22Rv1 (cell line): ENCODE data around the gene MSI2.

Experiments used
- ZFX ChIP-seq: fragments of 450-650 bp; IDR thresholded peaks from 2 replicates; pipeline ENCODE4 v1.6.1; 2017; ENCODE audit warnings: antibody characterized with exemption, borderline replicate concordance
- TF ChIP-seq, protein P1 (sequence below): fragments of 450-650 bp; IDR thresholded peaks from 2 replicates; pipeline ENCODE4 v1.5.1; 2017; ENCODE audit warnings: mild to moderate bottlenecking

DNA sequence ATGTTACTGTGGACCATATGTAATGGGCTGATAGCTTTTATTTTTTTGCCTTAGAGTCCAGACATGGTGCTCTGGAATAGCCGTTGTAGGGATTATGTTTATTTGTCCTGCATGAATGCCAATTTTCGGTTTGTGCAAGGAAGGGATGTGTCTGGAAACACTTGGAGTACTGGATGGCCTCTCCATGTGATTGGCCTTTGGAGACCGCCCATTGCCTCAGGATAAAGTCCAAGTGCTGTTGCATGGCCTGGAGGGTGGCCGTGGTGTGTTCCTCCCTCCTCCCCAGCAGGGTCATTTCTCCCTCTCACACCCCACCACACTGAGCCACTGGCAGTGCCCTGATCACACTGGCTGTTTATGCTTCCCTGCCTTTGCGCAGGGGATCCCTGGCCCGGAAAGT is 93.9 kb downstream of the MSI2 start:
- TF ChIP-seq, protein P1, sequence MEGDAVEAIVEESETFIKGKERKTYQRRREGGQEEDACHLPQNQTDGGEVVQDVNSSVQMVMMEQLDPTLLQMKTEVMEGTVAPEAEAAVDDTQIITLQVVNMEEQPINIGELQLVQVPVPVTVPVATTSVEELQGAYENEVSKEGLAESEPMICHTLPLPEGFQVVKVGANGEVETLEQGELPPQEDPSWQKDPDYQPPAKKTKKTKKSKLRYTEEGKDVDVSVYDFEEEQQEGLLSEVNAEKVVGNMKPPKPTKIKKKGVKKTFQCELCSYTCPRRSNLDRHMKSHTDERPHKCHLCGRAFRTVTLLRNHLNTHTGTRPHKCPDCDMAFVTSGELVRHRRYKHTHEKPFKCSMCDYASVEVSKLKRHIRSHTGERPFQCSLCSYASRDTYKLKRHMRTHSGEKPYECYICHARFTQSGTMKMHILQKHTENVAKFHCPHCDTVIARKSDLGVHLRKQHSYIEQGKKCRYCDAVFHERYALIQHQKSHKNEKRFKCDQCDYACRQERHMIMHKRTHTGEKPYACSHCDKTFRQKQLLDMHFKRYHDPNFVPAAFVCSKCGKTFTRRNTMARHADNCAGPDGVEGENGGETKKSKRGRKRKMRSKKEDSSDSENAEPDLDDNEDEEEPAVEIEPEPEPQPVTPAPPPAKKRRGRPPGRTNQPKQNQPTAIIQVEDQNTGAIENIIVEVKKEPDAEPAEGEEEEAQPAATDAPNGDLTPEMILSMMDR: no peak
- TF ChIP-seq ZFX: no peak
